Small intestine (tissue), 7 donors: ENCODE measurements around the gene WDR90. TPM values are rescaled to one million over a fixed set of nuclear protein-coding genes. Genes with fewer than 3 reads are reported as not detected.

ENCODE experiments used
- DNase-seq, 2 donors: peaks; one replicate each; pipeline versions ENCODE4 v3.0.0 to v3.0.0-alpha.2; 2013
- FAIRE-seq: peaks from 2 replicates; lab custom pipeline; 2012; peaks lifted over from hg19 to GRCh38; lab: Jason Lieb, UNC
- H3K27ac ChIP-seq, 3 donors: one replicate each; pipeline ENCODE4 v1.5.1; 2013; ENCODE audit warnings: low read length in 2 of 3, mild to moderate bottlenecking in 2 of 3, control low read depth in 1 of 3, inconsistent platforms in 1 of 3, low read depth in 1 of 3, moderate library complexity in 1 of 3
- H3K27me3 ChIP-seq, 3 donors: one replicate each; pipeline ENCODE4 v1.6.1; 2013; ENCODE audit warnings: low read length in 3 of 3, inconsistent platforms in 1 of 3; ENCODE audit not compliant: control insufficient read depth in 3 of 3, insufficient read depth in 3 of 3
- H3K36me3 ChIP-seq, 3 donors: one replicate each; pipeline ENCODE4 v1.6.1; 2013; ENCODE audit warnings: low read length in 3 of 3, inconsistent platforms in 1 of 3, low read depth in 1 of 3, mild to moderate bottlenecking in 1 of 3, moderate library complexity in 1 of 3; ENCODE audit not compliant: control insufficient read depth in 3 of 3, insufficient read depth in 2 of 3
- H3K4me1 ChIP-seq, 3 donors: one replicate each; pipeline ENCODE4 v1.6.1; 2013; ENCODE audit warnings: low read length in 2 of 3, inconsistent platforms in 1 of 3, low read depth in 1 of 3, mild to moderate bottlenecking in 1 of 3, moderate library complexity in 1 of 3; ENCODE audit not compliant: control insufficient read depth in 3 of 3, insufficient read depth in 2 of 3
- H3K4me3 ChIP-seq, 3 donors: one replicate each; pipeline ENCODE4 v1.5.1; 2013; ENCODE audit warnings: low read length in 3 of 3, control low read depth in 1 of 3, inconsistent platforms in 1 of 3, low read depth in 1 of 3, mild to moderate bottlenecking in 1 of 3, moderate library complexity in 1 of 3
- H3K9me3 ChIP-seq, 2 donors: one replicate each; pipeline ENCODE4 v1.6.1; 2013; ENCODE audit warnings: low read depth in 1 of 2, low read length in 1 of 2; ENCODE audit not compliant: control insufficient read depth in 2 of 2, insufficient read depth in 1 of 2
- WGBS, 3 donors: extraction: QIAGEN DNeasy Blood & Tissue Kit; methylation state at CpG; one replicate each; pipeline ENCODE4 v1.1.7; 2013; 5-methylcytosine and 5-hydroxymethylcytosine counted together
- polyA plus RNA-seq, 4 donors: library from polyadenylated mRNA; stranded (reverse) in 3 of 4; unstranded in 1 of 4; fragments of 200-250 nt in 3 of 4; fragments of 120-200 nt in 1 of 4; gene quantifications; one replicate each; pipeline versions ENCODE4 v1.2.1 to v1.2.3, GENCODE V29; 2013
- donor health status: healthy with polysubstance abuse.
- donor health status: control.
- donor health status: control.
- donor health status: Bipolar disorder and iron deficiency.
- donor health status: healthy.

The WDR90 gene
- polyA plus RNA-seq, 4 donors = 15.7 to 36.5 (median 25.6) TPM

- WGBS, 3 donors = 78 to 85% (median 78%) methylated on average over 22 of the region's 22 CpGs
- Histone ChIP-seq H3K9me3 (no peaks in the 10 kb centered on the region), H3K4me3 (no peak overlapping the region), H3K27me3 (no peaks in the 10 kb centered on the region), H3K4me1 (peaks cover 0 to 10% (median 0%) of the 10 kb centered on the region in 3 donors), H3K27ac (peak overlapping the region in 1 of 3 donors; percentile 48), H3K36me3 (peaks cover 12 to 77% (median 15%) of the 10 kb centered on the region in 3 donors)
- DNase-seq = no peak
- no peak for FAIRE-seq
Observed at GRCh38 chr16:667113-667779, 18.1 kb downstream of the WDR90 start.

- FAIRE-seq (no peak), DNase-seq (peak; percentile 92 to 96)
- Histone ChIP-seq H3K4me3 (peak within 1 kb of the TSS; percentile 87 to 95 (median 94)), H3K27ac (peak within 1 kb of the TSS; percentile 48 to 71 (median 61)), H3K27me3 (no peaks in the 10 kb centered on the region), H3K4me1 (peaks cover 0 to 10% (median 0%) of the 10 kb centered on the region in 3 donors), H3K9me3 (no peaks in the 10 kb centered on the region), H3K36me3 (peaks cover 15 to 77% (median 19%) of the 10 kb centered on the region in 3 donors)
- whole genome bisulfite sequencing, 3 donors = 0 to 1% (median 0%) methylated on average over 53 to 78 of the region's 78 CpGs
Observed at GRCh38 chr16:667780-668518, 18.8 kb downstream of the WDR90 start, which contains the start of gene RHOT2. Gene RHOT2 (plus strand): TSS chr16:668132. CDS start chr16:668200, 68 bp downstream.

GRCh38 chr16:668519-669171 is 19.5 kb downstream of the WDR90 start:
- WGBS, 3 donors = 5 to 6% (median 5%) methylated on average over 35 to 50 of the region's 50 CpGs
- H3K36me3 ChIP-seq = peaks cover 15 to 78% (median 21%) of the 10 kb centered on the region in 3 donors
- no peaks in the 10 kb centered on the region for H3K9me3 ChIP-seq
- peak overlapping the region; percentile 87 to 95 (median 94) for H3K4me3 ChIP-seq
- no peaks in the 10 kb centered on the region for H3K27me3 ChIP-seq
- peaks cover 0 to 10% (median 0%) of the 10 kb centered on the region in 3 donors for H3K4me1 ChIP-seq
- FAIRE-seq (no peak), DNase-seq (peak in 1 of 2 donors; percentile 39)
- H3K27ac ChIP-seq = peak overlapping the region; percentile 22 to 71 (median 61)

GRCh38 chr16:669666-670065 is 20.5 kb downstream of the WDR90 start:
- Histone ChIP-seq H3K9me3 (no peaks in the 10 kb centered on the region), H3K27ac (no peak overlapping the region), H3K27me3 (no peaks in the 10 kb centered on the region), H3K4me1 (peaks cover 0 to 14% (median 0%) of the 10 kb centered on the region in 3 donors), H3K4me3 (no peak overlapping the region), H3K36me3 (peaks cover 15 to 81% (median 21%) of the 10 kb centered on the region in 3 donors)
- DNase-seq = no peak
- FAIRE-seq = no peak
- 91 to 97% (median 93%) methylated on average over 9 to 13 of the region's 13 CpGs for WGBS, 3 donors

GRCh38 chr16:670485-671352 is 21.6 kb downstream of the WDR90 start:
- Histone ChIP-seq H3K4me3 (no peak overlapping the region), H3K9me3 (no peaks in the 10 kb centered on the region), H3K36me3 (peaks cover 15 to 84% (median 21%) of the 10 kb centered on the region in 3 donors), H3K27ac (no peak overlapping the region), H3K27me3 (no peaks in the 10 kb centered on the region), H3K4me1 (peaks cover 3 to 21% (median 5%) of the 10 kb centered on the region in 3 donors)
- WGBS, 3 donors = 93 to 96% (median 95%) methylated on average over 42 to 52 of the region's 52 CpGs
- FAIRE-seq (no peak), DNase-seq (no peak)

- Histone ChIP-seq H3K9me3 (no peaks in the 10 kb centered on the region), H3K4me3 (no peak overlapping the region), H3K4me1 (peaks cover 3 to 27% (median 5%) of the 10 kb centered on the region in 3 donors), H3K27ac (no peak overlapping the region), H3K36me3 (peaks cover 15 to 79% (median 21%) of the 10 kb centered on the region in 3 donors), H3K27me3 (peaks cover 0 to 3% (median 0%) of the 10 kb centered on the region in 3 donors)
- WGBS, 3 donors = 87 to 88% (median 88%) methylated on average over 36 to 40 of the region's 40 CpGs
- FAIRE-seq = no peak
- no peak for DNase-seq
Observed at GRCh38 chr16:671353-672131, 22.4 kb downstream of the WDR90 start.

- Histone ChIP-seq H3K27ac (no peak overlapping the region), H3K27me3 (peaks cover 0 to 3% (median 0%) of the 10 kb centered on the region in 3 donors), H3K36me3 (peaks cover 15 to 71% (median 21%) of the 10 kb centered on the region in 3 donors), H3K4me3 (no peak overlapping the region), H3K4me1 (peaks cover 3 to 35% (median 5%) of the 10 kb centered on the region in 3 donors), H3K9me3 (no peaks in the 10 kb centered on the region)
- FAIRE-seq = no peak
- 90 to 97% (median 92%) methylated on average over 17 to 19 of the region's 19 CpGs for whole genome bisulfite sequencing, 3 donors
- DNase-seq = no peak
Observed at GRCh38 chr16:672371-672770, 23.2 kb downstream of the WDR90 start.
